ENCODE data around the gene APOBEC3G.
"Not testable (repeated sequence)": the region's sequence is repeated elsewhere in the genome, so short reads cannot be mapped to it uniquely, and the experiment has no call there.

Gene APOBEC3G

DNA sequence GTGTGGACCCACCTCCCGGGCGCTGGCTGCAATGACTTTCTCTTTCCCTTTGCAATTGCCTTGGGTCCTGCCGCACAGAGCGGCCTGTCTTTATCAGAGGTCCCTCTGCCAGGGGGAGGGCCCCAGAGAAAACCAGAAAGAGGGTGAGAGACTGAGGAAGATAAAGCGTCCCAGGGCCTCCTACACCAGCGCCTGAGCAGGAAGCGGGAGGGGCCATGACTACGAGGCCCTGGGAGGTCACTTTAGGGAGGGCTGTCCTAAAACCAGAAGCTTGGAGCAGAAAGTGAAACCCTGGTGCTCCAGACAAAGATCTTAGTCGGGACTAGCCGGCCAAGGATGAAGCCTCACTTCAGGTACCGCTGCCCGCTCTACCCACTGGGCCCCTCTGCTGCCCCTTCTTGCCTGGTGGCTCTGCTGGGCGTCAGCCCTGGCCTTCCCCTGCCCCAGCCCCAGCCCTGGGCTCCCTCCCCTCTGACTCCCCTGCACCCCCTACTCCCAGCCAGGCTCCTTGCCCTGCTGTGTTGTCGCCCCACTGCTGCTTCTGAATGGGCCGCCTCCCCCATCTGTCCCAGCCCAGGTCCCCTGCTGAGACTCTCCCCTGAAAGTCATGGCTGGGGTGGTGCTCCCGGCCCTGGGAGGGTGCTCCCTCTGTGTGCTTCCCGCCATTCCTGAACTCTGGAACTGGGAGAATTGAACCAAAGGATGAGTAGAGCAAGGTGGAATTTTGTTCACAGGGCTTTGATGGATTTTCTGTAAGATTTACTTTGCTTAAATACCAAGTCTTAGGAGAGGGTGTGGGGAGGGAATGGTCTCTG lies at the start of gene APOBEC3G:
TSS of gene APOBEC3G (plus strand) at position 250 of the 815 bp plus-strand sequence. CDS start at position 337, 87 bp downstream.
- H3K4me1 ChIP-seq (ENCODE audit: control insufficient read depth, insufficient read depth, low read length); H3K27me3 ChIP-seq (ENCODE audit: control insufficient read depth, insufficient read depth, low read length); H3K9ac ChIP-seq (ENCODE audit: low read depth, low read length); H3K36me3 ChIP-seq (ENCODE audit: control insufficient read depth, insufficient read depth, low read length); H3K9me3 ChIP-seq (ENCODE audit: control insufficient read depth, insufficient read depth, low read length): not testable (repeated sequence)
- H3K4me3 ChIP-seq (ENCODE audit: low read depth, low read length): peak within 1 kb of the TSS; percentile 22

DNA sequence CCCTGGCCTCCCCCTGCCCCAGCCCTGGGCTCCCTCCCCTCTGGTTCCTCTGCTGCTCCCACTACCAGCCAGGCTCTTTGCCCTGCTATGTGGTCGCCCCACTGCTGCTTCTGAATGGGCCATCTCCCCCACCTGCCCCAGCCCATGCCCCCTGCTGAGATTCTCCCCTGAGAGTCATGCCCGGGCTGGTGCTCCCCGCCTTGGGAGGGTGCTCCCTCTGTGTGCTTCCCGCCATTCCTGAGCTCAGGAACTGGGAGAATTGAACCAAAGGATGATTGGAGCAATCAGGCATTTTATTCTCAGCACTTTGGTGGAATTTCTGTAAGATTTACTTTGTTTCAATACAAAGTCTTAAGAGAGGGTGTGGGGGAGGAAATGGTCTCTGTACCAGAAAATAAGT lies 49.4 kb upstream of the APOBEC3G start:
- no peaks in the 10 kb centered on the region for H3K27me3 ChIP-seq (ENCODE audit: control insufficient read depth, insufficient read depth, low read length)
- no peaks in the 10 kb centered on the region for H3K9me3 ChIP-seq (ENCODE audit: control insufficient read depth, insufficient read depth, low read length)
- no peak overlapping the region for H3K4me3 ChIP-seq (ENCODE audit: low read depth, low read length)
- H3K36me3 ChIP-seq (ENCODE audit: control insufficient read depth, insufficient read depth, low read length): peaks cover 4% of the 10 kb centered on the region
- H3K9ac ChIP-seq (ENCODE audit: low read depth, low read length): no peak overlapping the region
- H3K4me1 ChIP-seq (ENCODE audit: control insufficient read depth, insufficient read depth, low read length): peaks cover 6% of the 10 kb centered on the region

DNA sequence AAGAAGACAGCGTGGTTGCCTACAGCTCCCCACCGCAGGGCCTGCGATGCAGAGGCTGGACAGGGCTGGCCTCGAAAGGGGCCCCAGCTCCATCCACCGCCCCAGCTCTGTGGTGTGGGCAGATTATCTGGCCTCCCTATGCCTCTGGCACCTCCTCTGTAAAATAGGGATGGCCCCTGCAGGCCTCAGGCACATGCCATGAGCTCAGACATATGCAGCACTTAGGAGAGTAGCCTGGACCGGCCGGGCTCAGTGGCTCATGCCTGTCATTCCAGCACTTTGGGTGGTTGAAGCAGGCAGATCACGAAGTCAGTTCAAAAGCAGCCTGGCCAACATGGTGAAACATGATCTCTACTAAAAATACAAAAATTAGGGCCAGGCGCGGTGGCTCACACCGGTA lies 48.8 kb upstream of the APOBEC3G start:
- Histone ChIP-seq H3K9me3 (ENCODE audit: control insufficient read depth, insufficient read depth, low read length) (no peaks in the 10 kb centered on the region), H3K36me3 (ENCODE audit: control insufficient read depth, insufficient read depth, low read length) (peaks cover 4% of the 10 kb centered on the region), H3K9ac (ENCODE audit: low read depth, low read length) (no peak overlapping the region), H3K27me3 (ENCODE audit: control insufficient read depth, insufficient read depth, low read length) (no peaks in the 10 kb centered on the region), H3K4me1 (ENCODE audit: control insufficient read depth, insufficient read depth, low read length) (peaks cover 6% of the 10 kb centered on the region), H3K4me3 (ENCODE audit: low read depth, low read length) (no peak overlapping the region)

DNA sequence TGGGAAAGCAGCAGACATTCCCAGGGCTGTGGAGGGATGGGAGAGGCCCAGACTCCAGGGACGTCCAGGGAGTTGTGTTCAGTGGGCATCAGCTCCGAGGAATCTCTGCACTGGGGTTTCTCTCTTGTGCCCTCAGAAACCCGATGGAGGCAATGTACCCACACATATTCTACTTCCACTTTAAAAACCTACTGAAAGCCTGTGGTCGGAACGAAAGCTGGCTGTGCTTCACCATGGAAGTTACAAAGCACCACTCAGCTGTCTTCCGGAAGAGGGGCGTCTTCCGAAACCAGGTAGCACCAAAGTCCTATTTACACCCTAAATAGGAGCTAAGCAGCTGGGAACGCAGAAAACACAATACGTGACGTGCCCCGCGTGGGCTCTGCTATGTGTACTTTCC lies 47.8 kb upstream of the APOBEC3G start:
- no peak overlapping the region for H3K4me3 ChIP-seq (ENCODE audit: low read depth, low read length)

DNA sequence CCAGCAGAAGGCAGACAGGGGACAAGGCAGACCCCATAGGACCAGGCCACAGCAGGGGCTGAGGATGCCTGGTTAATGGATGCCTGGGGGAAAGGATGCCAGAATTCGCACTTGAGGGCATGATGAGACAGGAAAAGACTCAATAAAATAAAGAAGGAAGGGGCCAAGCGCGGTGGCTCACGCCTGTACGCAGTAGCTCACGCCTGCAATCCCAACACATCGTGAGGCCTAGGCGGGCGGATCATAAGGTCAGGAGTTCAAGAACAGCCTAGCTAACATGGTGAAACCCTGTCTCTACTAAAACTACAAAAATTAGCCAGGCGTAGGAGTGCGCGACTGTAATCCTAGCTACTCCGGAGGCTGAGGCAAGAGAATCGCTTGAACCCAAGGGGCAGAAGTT lies 46.4 kb upstream of the APOBEC3G start:
- Histone ChIP-seq H3K9me3 (ENCODE audit: control insufficient read depth, insufficient read depth, low read length) (no peaks in the 10 kb centered on the region), H3K36me3 (ENCODE audit: control insufficient read depth, insufficient read depth, low read length) (no peaks in the 10 kb centered on the region), H3K27me3 (ENCODE audit: control insufficient read depth, insufficient read depth, low read length) (no peaks in the 10 kb centered on the region)

More for the DNA sequence above, 47.8 kb upstream of the APOBEC3G start:
- Histone ChIP-seq H3K9me3 (ENCODE audit: control insufficient read depth, insufficient read depth, low read length) (no peaks in the 10 kb centered on the region), H3K36me3 (ENCODE audit: control insufficient read depth, insufficient read depth, low read length) (no peaks in the 10 kb centered on the region), H3K27me3 (ENCODE audit: control insufficient read depth, insufficient read depth, low read length) (no peaks in the 10 kb centered on the region), H3K4me1 (ENCODE audit: control insufficient read depth, insufficient read depth, low read length) (peaks cover 6% of the 10 kb centered on the region), H3K9ac (ENCODE audit: low read depth, low read length) (no peak overlapping the region)

DNA sequence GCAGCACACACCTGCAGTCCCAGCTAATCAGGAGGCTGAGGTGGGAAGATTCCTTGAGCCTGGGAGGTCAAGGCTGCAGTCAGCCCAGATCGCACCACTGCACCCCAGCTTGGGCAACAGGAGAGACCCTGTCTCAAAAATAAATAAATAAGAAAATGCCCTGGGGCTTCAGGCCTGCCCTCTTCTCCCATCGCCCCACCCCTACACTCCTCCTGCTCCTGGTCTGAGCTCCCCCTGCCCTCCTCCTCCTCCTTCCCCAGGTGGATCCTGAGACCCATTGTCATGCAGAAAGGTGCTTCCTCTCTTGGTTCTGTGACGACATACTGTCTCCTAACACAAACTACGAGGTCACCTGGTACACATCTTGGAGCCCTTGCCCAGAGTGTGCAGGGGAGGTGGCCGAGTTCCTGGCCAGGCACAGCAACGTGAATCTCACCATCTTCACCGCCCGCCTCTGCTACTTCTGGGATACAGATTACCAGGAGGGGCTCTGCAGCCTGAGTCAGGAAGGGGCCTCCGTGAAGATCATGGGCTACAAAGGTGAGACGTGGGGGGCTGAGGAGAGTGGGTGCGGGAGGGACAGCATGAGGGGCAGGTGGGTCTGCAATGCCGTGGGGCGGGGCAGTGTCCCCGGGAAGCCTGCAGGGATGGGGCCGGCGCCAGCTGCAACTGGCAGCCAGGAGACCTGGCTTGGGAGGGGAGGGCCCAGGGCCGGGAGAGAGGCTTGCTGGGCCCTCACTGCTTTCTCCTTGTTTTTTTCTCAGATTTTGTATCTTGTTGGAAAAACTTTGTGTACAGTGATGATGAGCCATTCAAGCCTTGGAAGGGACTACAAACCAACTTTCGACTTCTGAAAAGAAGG lies 45.4 kb upstream of the APOBEC3G start:
- H3K4me3 ChIP-seq (ENCODE audit: low read depth, low read length): peak overlapping the region; percentile 37
- H3K9ac ChIP-seq (ENCODE audit: low read depth, low read length); H3K36me3 ChIP-seq (ENCODE audit: control insufficient read depth, insufficient read depth, low read length); H3K27me3 ChIP-seq (ENCODE audit: control insufficient read depth, insufficient read depth, low read length); H3K4me1 ChIP-seq (ENCODE audit: control insufficient read depth, insufficient read depth, low read length); H3K9me3 ChIP-seq (ENCODE audit: control insufficient read depth, insufficient read depth, low read length): not testable (repeated sequence)

More for the DNA sequence above, 46.4 kb upstream of the APOBEC3G start:
- no peak overlapping the region for H3K9ac ChIP-seq (ENCODE audit: low read depth, low read length)
- H3K4me3 ChIP-seq (ENCODE audit: low read depth, low read length): no peak overlapping the region
- H3K4me1 ChIP-seq (ENCODE audit: control insufficient read depth, insufficient read depth, low read length): peaks cover 6% of the 10 kb centered on the region

DNA sequence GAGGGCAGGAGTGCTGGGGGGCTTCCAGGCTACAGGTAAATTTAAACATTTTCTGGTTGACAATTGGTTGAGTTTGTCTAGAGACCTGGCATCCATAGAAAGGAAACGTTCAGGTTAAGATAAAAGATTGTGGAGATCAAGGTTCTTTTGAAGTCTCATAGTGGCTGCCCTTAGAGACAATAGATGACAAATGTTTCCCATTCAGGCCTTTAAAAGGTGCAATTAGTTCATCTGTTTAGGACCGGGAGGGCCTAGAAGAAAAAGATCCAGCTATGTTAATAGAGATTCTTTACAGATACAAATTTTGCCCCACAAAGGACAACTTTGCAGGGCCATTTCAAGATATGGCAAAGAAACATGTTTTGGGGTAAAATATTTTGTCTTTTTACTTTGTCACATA lies 40.0 kb upstream of the APOBEC3G start:
- not testable (repeated sequence) for H3K9me3 ChIP-seq (ENCODE audit: control insufficient read depth, insufficient read depth, low read length); H3K4me3 ChIP-seq (ENCODE audit: low read depth, low read length); H3K36me3 ChIP-seq (ENCODE audit: control insufficient read depth, insufficient read depth, low read length); H3K9ac ChIP-seq (ENCODE audit: low read depth, low read length); H3K27me3 ChIP-seq (ENCODE audit: control insufficient read depth, insufficient read depth, low read length)
- H3K4me1 ChIP-seq (ENCODE audit: control insufficient read depth, insufficient read depth, low read length): peaks cover 11% of the 10 kb centered on the region

DNA sequence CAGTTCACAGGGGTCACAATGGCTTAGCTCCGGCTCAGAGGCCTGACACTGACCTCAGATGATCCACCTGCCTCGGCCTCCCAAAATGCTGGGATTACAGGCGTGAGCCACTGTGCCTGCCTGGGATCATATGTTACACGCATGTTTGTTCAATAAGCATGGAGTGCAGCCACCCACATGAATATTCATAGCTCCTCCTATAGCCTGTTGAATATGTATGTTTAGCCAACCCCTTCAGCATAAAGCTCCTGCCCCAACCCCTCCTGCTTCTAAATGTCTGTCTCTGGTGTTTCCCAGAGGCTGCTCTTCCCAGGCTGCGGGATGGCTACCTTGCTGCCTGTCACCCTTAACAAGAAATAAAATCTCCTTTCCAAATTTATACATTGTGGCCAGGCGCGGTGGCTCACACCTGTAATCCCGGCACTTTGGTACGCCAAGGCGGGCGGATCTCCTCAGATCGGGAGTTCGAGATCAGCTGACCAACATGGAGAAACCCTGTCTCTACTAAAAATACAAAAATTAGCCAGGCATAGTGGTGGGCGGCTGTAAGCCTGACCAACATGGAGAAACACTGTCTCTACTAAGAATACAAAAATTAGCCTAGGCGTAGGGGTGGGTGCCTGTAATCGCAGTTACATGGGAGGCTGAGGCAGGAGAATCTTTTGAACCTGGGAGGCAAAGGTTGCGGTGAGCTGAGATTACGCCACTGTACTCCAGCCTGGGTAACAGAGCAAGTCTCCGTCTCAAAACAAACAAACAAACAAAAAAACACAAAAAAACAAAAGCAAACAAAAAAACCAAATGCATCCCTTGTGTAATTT lies 37.6 kb upstream of the APOBEC3G start:
- Histone ChIP-seq H3K4me1 (ENCODE audit: control insufficient read depth, insufficient read depth, low read length) (peaks cover 10% of the 10 kb centered on the region), H3K9me3 (ENCODE audit: control insufficient read depth, insufficient read depth, low read length) (no peaks in the 10 kb centered on the region), H3K4me3 (ENCODE audit: low read depth, low read length) (peak overlapping the region; percentile 37), H3K27me3 (ENCODE audit: control insufficient read depth, insufficient read depth, low read length) (no peaks in the 10 kb centered on the region), H3K36me3 (ENCODE audit: control insufficient read depth, insufficient read depth, low read length) (peaks cover 4% of the 10 kb centered on the region), H3K9ac (ENCODE audit: low read depth, low read length) (no peak overlapping the region)

DNA sequence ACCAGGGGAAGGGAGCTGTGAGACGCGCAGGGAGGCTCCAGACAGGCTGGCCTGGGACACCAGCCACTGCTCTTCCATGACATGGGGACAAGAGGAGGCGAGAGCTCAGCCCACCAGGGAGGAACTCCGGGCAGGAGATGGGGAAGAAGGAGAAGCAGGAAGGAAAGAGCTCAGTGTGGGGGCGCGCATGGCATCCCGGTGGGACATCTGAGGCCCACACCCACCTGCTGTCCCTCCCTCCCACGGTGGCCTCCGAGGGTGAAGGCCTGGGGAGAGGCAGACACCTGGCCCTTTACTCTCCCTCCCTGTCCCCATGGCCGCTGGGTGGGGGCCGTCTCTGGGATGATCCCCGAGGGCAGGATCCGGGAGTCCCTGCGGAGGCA lies 36.9 kb upstream of the APOBEC3G start:
- Histone ChIP-seq H3K4me3 (ENCODE audit: low read depth, low read length) (peak overlapping the region; percentile 37), H3K4me1 (ENCODE audit: control insufficient read depth, insufficient read depth, low read length) (peaks cover 10% of the 10 kb centered on the region)
- not testable (repeated sequence) for H3K27me3 ChIP-seq (ENCODE audit: control insufficient read depth, insufficient read depth, low read length); H3K9ac ChIP-seq (ENCODE audit: low read depth, low read length); H3K36me3 ChIP-seq (ENCODE audit: control insufficient read depth, insufficient read depth, low read length); H3K9me3 ChIP-seq (ENCODE audit: control insufficient read depth, insufficient read depth, low read length)

DNA sequence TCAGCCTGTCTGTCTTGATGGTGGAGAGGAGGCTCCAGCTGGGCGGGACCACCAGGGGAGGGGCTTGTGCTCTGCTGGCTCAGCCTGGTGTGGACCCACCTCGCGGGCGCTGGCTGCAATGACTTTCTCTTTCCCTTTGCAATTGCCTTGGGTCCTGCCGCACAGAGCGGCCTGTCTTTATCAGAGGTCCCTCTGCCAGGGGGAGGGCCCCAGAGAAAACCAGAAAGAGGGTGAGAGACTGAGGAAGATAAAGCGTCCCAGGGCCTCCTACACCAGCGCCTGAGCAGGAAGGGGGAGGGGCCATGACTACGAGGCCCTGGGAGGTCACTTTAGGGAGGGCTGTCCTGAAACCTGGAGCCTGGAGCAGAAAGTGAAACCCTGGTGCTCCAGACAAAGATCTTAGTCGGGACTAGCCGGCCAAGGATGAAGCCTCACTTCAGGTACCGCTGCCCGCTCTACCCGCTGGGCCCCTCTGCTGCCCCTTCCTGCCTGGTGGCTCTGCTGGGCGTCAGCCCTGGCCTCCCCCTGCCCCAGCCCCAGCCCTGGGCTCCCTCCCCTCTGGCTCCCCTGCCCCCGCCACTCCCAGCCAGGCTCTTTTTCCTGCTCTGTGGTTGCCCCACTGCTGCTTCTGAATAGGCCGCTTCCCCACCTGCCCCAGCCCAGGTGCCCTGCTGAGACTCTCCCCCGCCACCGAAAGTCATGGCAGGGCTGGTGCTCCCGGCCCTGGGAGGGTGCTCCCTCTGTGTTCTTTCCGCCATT lies 36.4 kb upstream of the APOBEC3G start, which contains the start of gene APOBEC3F:
TSS of gene APOBEC3F (plus strand) at position 327 of the 759 bp plus-strand sequence. CDS start at position 424, 97 bp downstream.
- H3K9me3 ChIP-seq (ENCODE audit: control insufficient read depth, insufficient read depth, low read length); H3K27me3 ChIP-seq (ENCODE audit: control insufficient read depth, insufficient read depth, low read length); H3K36me3 ChIP-seq (ENCODE audit: control insufficient read depth, insufficient read depth, low read length); H3K9ac ChIP-seq (ENCODE audit: low read depth, low read length): not testable (repeated sequence)
- Histone ChIP-seq H3K4me1 (ENCODE audit: control insufficient read depth, insufficient read depth, low read length) (peaks cover 10% of the 10 kb centered on the region), H3K4me3 (ENCODE audit: low read depth, low read length) (peak within 1 kb of the TSS; percentile 52)

DNA sequence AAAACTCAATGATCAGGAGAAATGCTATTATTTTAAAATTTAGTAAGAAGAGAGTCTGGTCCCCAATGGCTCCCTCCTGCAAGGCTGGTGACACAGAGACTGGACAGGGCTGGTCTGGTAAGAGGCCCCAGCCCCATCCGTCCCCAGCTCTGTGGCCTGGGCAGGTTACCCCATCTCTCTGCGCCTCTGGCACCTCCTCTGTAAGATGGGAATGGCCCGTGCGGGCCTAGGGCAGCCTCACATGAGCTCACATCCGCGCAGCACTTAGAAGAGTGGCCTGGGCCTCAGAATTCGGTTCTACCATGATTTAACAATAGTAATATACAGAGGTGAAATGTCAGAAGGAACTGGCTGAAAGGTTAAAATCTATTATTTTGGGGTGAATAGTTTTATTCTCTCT lies 35.2 kb upstream of the APOBEC3G start:
- peaks cover 10% of the 10 kb centered on the region for H3K4me1 ChIP-seq (ENCODE audit: control insufficient read depth, insufficient read depth, low read length)
- no peaks in the 10 kb centered on the region for H3K27me3 ChIP-seq (ENCODE audit: control insufficient read depth, insufficient read depth, low read length)
- peak overlapping the region; percentile 52 for H3K4me3 ChIP-seq (ENCODE audit: low read depth, low read length)
- H3K36me3 ChIP-seq (ENCODE audit: control insufficient read depth, insufficient read depth, low read length): peaks cover 9% of the 10 kb centered on the region
- H3K9me3 ChIP-seq (ENCODE audit: control insufficient read depth, insufficient read depth, low read length): no peaks in the 10 kb centered on the region
- H3K9ac ChIP-seq (ENCODE audit: low read depth, low read length): no peak overlapping the region

Data from iPS-15b (cell line).